ENCODE data around the gene LRP6.

- TF ChIP-seq CTCF (IDR thresholded peaks at IDR 0.05) (no peak), POLR2A (IDR thresholded peaks at IDR 0.05) (no peak)
These were observed 55.9 kb downstream of the LRP6 start for GRCh38 chr12:12210983-12211382.

Measured in adrenal gland (tissue), 5 donors.